Pulmonary artery endothelial cell (primary cell): ENCODE data around the gene MAMSTR. TPM values are rescaled to one million over a fixed set of nuclear protein-coding genes. Genes with fewer than 3 reads are reported as not detected.
"Not testable (repeated sequence)": the region's sequence is repeated elsewhere in the genome, so short reads cannot be mapped to it uniquely, and the experiment has no call there.

ENCODE experiments used
- DNase-seq: peaks from one replicate; pipeline ENCODE4 v3.0.0-alpha.2; 2011; ENCODE audit warnings: low read depth, low spot score
- total RNA-seq: library from RNA; depleted of rRNA; stranded (reverse); fragments of >200 nt; gene quantifications from 2 replicates; pipeline ENCODE4 v1.2.3, GENCODE V29; 2014

Gene MAMSTR
- total RNA-seq, 1 donor from 2014 or later = 0.20 TPM

GRCh38 chr19:48720613-48721296, 1.2 kb upstream of the MAMSTR start:
- DNase-seq = peak; percentile 60

GRCh38 chr19:48720251-48720612, 707 bp upstream of the MAMSTR start:
- DNase-seq = no peak

- DNase-seq = no peak
These were observed 754 bp downstream of the MAMSTR start for GRCh38 chr19:48718711-48719231.

- DNase-seq = not testable (repeated sequence)
These were observed 1.4 kb downstream of the MAMSTR start for GRCh38 chr19:48718106-48718505.

GRCh38 chr19:48716562-48717291, 2.8 kb downstream of the MAMSTR start:
- no peak for DNase-seq

GRCh38 chr19:48715681-48716171, 3.8 kb downstream of the MAMSTR start:
- no peak for DNase-seq

GRCh38 chr19:48714759-48715675, 4.5 kb downstream of the MAMSTR start:
- no peak for DNase-seq

- peak; percentile 98 for DNase-seq
These were observed 5.4 kb downstream of the MAMSTR start for GRCh38 chr19:48713864-48714755.

- no peak for DNase-seq
These were observed 6.3 kb downstream of the MAMSTR start for GRCh38 chr19:48713041-48713863.

GRCh38 chr19:48711106-48711662, 8.3 kb downstream of the MAMSTR start:
- no peak for DNase-seq

- DNase-seq = no peak
These were observed 11.1 kb downstream of the MAMSTR start for GRCh38 chr19:48708471-48708870.

- no peak for DNase-seq
These were observed 14.1 kb downstream of the MAMSTR start for GRCh38 chr19:48705431-48705830.

GRCh38 chr19:48703316-48703715, 16.2 kb downstream of the MAMSTR start:
- DNase-seq = no peak

GRCh38 chr19:48702701-48703100, 16.8 kb downstream of the MAMSTR start:
- no peak for DNase-seq

GRCh38 chr19:48698046-48698445, 21.5 kb downstream of the MAMSTR start:
- DNase-seq = no peak

GRCh38 chr19:48696353-48697010, 23.0 kb downstream of the MAMSTR start:
- DNase-seq = no peak

GRCh38 chr19:48695743-48696352, 23.7 kb downstream of the MAMSTR start, which contains the start of gene FUT2:
Gene FUT2 (plus strand): TSS chr19:48695971. CDS start chr19:48702957, 6,986 bp downstream.
- DNase-seq = no peak

- DNase-seq = not testable (repeated sequence)
These were observed 25.9 kb downstream of the MAMSTR start for GRCh38 chr19:48693629-48694028.
